Right renal pelvis (tissue), 4 donors: ENCODE results near the gene HAO1. TPM values are rescaled to one million over a fixed set of nuclear protein-coding genes. Genes with fewer than 3 reads are reported as not detected.
"Not testable (repeated sequence)": the region's sequence is repeated elsewhere in the genome, so short reads cannot be mapped to it uniquely, and the experiment has no call there.

Experiments used
- DNase-seq, 4 donors: peaks; one replicate each; pipeline ENCODE4 v3.0.0-alpha.2; 2013; ENCODE audit warnings: low read depth in 4 of 4, low spot score in 3 of 4, missing footprints in 1 of 4
- polyA plus RNA-seq, 4 donors: library from polyadenylated mRNA; unstranded; fragments of 120-200 nt; gene quantifications; one replicate each; pipeline ENCODE4 v1.2.1, GENCODE V29; 2013; ENCODE audit not compliant: insufficient read length in 4 of 4

The HAO1 gene
- polyA plus RNA-seq: under 1 TPM in 2 of 4 donors, not detected in 2; 0.04 to 0.08 TPM

- no peak for DNase-seq
Measured at GRCh38 chr20:7940341-7940740, at the start of gene HAO1. Gene HAO1, minus strand, starts transcription at chr20:7940458. Its CDS starts 36 bp downstream, at chr20:7940422.

GRCh38 chr20:7989379-7989778 is 49.1 kb upstream of the HAO1 start:
- DNase-seq: no peak

GRCh38 chr20:7985916-7986315 is 45.7 kb upstream of the HAO1 start:
- DNase-seq: no peak

GRCh38 chr20:7984192-7984591 is 43.9 kb upstream of the HAO1 start:
- no peak for DNase-seq

- no peak for DNase-seq
Measured at GRCh38 chr20:7981374-7981773, 41.1 kb upstream of the HAO1 start.

- no peak for DNase-seq
Measured at GRCh38 chr20:7980332-7981046, 40.2 kb upstream of the HAO1 start.

GRCh38 chr20:7977709-7978108 is 37.5 kb upstream of the HAO1 start:
- no peak for DNase-seq

- no peak for DNase-seq
Measured at GRCh38 chr20:7975851-7976414, 35.7 kb upstream of the HAO1 start.

- DNase-seq: no peak
Measured at GRCh38 chr20:7974785-7975435, 34.7 kb upstream of the HAO1 start.

GRCh38 chr20:7971536-7972280 is 31.4 kb upstream of the HAO1 start:
- DNase-seq: no peak

- DNase-seq: no peak
Measured at GRCh38 chr20:7967199-7967844, 27.1 kb upstream of the HAO1 start.

GRCh38 chr20:7966176-7966575 is 25.9 kb upstream of the HAO1 start:
- DNase-seq: no peak

GRCh38 chr20:7959484-7959883 is 19.2 kb upstream of the HAO1 start:
- no peak for DNase-seq

- not testable (repeated sequence) for DNase-seq
Measured at GRCh38 chr20:7956561-7956960, 16.3 kb upstream of the HAO1 start.

- DNase-seq: no peak
Measured at GRCh38 chr20:7950387-7950786, 10.1 kb upstream of the HAO1 start.

- DNase-seq: no peak
Measured at GRCh38 chr20:7943891-7944290, 3.6 kb upstream of the HAO1 start.

- DNase-seq: no peak
Measured at GRCh38 chr20:7939663-7940062, 595 bp downstream of the HAO1 start.

- no peak for DNase-seq
Measured at GRCh38 chr20:7938058-7938457, 2.2 kb downstream of the HAO1 start.

- no peak for DNase-seq
Measured at GRCh38 chr20:7937328-7937727, 2.9 kb downstream of the HAO1 start.

GRCh38 chr20:7935027-7935551 is 5.2 kb downstream of the HAO1 start:
- DNase-seq: no peak
